Endothelial cell of umbilical vein (primary cell): ENCODE results near the gene NAT16.

Experiments
- CTCF ChIP-seq, 2 donors: IDR thresholded peaks; 1 replicate in 1 of 2; 2 replicates in 1 of 2; pipeline ENCODE4 v1.5.1; 2011; ENCODE audit warnings: low read length in 2 of 2, mild to moderate bottlenecking in 2 of 2, moderate library complexity in 2 of 2, control low read depth in 1 of 2, inconsistent platforms in 1 of 2, low read depth in 1 of 2; ENCODE audit not compliant: insufficient read depth in 1 of 2; ENCODE audit errors: extremely low read depth in 1 of 2
- GATA2 ChIP-seq: IDR thresholded peaks from 2 replicates; pipeline ENCODE4 v1.7.0; 2011; ENCODE audit warnings: low read depth, mild to moderate bottlenecking, moderate library complexity, mixed read lengths, low read length; ENCODE audit not compliant: insufficient read length, insufficient read depth
- JUN ChIP-seq: IDR thresholded peaks from 2 replicates; pipeline ENCODE4 v1.6.1; 2011; ENCODE audit warnings: borderline replicate concordance, low read depth; ENCODE audit not compliant: insufficient read length, insufficient read depth
- POLR2A ChIP-seq: IDR thresholded peaks from 2 replicates; pipeline ENCODE4 v1.6.1; 2012; ENCODE audit warnings: low read depth, mild to moderate bottlenecking, control low read depth, low read length
- POLR2AphosphoS5 ChIP-seq: IDR thresholded peaks from 2 replicates; pipeline ENCODE4 v1.6.1; 2012; ENCODE audit warnings: low read depth, mild to moderate bottlenecking, control low read depth, low read length, moderate library complexity; ENCODE audit not compliant: insufficient read depth

GRCh38 chr7:101164071-101164840 lies 15.8 kb downstream of the NAT16 start:
- TF ChIP-seq POLR2A = no peak
- TF ChIP-seq JUN = no peak
- no peak for TF ChIP-seq GATA2
- no peak for TF ChIP-seq CTCF (IDR thresholded peaks at IDR 0.05; ENCODE audit: extremely low read depth in 1 of 2, insufficient read depth in 1 of 2, low read depth in 1 of 2, low read length in 2 of 2)
- no peak for TF ChIP-seq POLR2AphosphoS5
